Measurements from ENCODE around the gene SARNP. TPM values are rescaled to one million over a fixed set of nuclear protein-coding genes. Genes with fewer than 3 reads are reported as not detected.
A peak's percentile ranks its signal among the peaks of the same experiment; 100 is the strongest.

The SARNP gene
- total and polyA plus RNA-seq, 9 of the 15 experiments (the other 6 are each of a cell fraction or from before 2014, with no cell fraction given) = 70.1 to 400 (median 198) TPM

DNA sequence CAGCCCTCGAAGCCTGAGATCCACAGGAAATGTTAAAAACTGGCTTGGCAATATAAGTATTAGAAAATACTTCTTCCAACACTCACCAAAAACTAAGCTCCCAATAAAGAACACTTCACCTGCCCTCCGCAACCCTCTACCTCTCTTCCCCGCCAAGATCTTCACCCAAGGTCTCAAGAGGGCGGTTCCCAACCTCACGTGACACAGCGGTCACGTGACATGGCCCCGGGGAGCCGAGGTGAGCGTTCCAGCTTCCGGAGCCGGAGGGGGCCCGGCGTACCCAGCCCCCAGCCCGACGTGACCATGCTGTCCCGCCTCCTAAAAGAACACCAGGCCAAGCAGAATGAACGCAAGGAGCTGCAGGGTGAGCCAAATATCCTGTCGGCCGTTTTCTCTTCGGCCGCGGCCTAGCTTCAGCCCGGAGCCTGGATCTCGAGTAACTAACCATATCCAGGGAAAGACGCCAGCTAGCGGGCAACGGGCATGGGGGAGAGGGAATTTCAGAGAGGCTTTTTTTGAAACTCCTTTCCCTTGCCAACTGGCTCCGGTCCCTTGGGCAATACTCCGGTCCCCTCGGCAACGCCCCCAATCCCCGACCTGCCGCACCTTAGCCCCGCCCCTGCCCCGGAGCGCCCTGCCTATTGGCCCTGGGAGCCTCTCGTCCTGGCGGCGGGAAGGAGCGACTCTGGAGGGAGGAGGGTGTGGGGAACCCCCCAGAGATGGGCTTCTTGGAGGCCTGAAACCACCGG is 101.5 kb downstream of the SARNP start, which contains the start of gene BLOC1S1 (continued):
- TF ChIP-seq, protein P1, sequence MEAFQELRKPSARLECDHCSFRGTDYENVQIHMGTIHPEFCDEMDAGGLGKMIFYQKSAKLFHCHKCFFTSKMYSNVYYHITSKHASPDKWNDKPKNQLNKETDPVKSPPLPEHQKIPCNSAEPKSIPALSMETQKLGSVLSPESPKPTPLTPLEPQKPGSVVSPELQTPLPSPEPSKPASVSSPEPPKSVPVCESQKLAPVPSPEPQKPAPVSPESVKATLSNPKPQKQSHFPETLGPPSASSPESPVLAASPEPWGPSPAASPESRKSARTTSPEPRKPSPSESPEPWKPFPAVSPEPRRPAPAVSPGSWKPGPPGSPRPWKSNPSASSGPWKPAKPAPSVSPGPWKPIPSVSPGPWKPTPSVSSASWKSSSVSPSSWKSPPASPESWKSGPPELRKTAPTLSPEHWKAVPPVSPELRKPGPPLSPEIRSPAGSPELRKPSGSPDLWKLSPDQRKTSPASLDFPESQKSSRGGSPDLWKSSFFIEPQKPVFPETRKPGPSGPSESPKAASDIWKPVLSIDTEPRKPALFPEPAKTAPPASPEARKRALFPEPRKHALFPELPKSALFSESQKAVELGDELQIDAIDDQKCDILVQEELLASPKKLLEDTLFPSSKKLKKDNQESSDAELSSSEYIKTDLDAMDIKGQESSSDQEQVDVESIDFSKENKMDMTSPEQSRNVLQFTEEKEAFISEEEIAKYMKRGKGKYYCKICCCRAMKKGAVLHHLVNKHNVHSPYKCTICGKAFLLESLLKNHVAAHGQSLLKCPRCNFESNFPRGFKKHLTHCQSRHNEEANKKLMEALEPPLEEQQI (IDR thresholded peaks at IDR 0.05) = no peak
- TF ChIP-seq, protein P2, sequence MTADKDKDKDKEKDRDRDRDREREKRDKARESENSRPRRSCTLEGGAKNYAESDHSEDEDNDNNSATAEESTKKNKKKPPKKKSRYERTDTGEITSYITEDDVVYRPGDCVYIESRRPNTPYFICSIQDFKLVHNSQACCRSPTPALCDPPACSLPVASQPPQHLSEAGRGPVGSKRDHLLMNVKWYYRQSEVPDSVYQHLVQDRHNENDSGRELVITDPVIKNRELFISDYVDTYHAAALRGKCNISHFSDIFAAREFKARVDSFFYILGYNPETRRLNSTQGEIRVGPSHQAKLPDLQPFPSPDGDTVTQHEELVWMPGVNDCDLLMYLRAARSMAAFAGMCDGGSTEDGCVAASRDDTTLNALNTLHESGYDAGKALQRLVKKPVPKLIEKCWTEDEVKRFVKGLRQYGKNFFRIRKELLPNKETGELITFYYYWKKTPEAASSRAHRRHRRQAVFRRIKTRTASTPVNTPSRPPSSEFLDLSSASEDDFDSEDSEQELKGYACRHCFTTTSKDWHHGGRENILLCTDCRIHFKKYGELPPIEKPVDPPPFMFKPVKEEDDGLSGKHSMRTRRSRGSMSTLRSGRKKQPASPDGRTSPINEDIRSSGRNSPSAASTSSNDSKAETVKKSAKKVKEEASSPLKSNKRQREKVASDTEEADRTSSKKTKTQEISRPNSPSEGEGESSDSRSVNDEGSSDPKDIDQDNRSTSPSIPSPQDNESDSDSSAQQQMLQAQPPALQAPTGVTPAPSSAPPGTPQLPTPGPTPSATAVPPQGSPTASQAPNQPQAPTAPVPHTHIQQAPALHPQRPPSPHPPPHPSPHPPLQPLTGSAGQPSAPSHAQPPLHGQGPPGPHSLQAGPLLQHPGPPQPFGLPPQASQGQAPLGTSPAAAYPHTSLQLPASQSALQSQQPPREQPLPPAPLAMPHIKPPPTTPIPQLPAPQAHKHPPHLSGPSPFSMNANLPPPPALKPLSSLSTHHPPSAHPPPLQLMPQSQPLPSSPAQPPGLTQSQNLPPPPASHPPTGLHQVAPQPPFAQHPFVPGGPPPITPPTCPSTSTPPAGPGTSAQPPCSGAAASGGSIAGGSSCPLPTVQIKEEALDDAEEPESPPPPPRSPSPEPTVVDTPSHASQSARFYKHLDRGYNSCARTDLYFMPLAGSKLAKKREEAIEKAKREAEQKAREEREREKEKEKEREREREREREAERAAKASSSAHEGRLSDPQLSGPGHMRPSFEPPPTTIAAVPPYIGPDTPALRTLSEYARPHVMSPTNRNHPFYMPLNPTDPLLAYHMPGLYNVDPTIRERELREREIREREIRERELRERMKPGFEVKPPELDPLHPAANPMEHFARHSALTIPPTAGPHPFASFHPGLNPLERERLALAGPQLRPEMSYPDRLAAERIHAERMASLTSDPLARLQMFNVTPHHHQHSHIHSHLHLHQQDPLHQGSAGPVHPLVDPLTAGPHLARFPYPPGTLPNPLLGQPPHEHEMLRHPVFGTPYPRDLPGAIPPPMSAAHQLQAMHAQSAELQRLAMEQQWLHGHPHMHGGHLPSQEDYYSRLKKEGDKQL (CRISPR knock-in tag; IDR thresholded peaks at IDR 0.05; ENCODE audit: borderline replicate concordance) = no peak
- no peak for TF ChIP-seq PTRF (tag; IDR thresholded peaks at IDR 0.05)
- peak; percentile 77; the same call in 1 of the 2 replicates for TF ChIP-seq GATAD2A (IDR thresholded peaks at IDR 0.05)
- TF ChIP-seq ZKSCAN8 (CRISPR knock-in tag; IDR thresholded peaks at IDR 0.05) = no peak
- TF ChIP-seq FOXJ2 (tag; IDR thresholded peaks at IDR 0.05) = no peak
- TF ChIP-seq, protein P3, sequence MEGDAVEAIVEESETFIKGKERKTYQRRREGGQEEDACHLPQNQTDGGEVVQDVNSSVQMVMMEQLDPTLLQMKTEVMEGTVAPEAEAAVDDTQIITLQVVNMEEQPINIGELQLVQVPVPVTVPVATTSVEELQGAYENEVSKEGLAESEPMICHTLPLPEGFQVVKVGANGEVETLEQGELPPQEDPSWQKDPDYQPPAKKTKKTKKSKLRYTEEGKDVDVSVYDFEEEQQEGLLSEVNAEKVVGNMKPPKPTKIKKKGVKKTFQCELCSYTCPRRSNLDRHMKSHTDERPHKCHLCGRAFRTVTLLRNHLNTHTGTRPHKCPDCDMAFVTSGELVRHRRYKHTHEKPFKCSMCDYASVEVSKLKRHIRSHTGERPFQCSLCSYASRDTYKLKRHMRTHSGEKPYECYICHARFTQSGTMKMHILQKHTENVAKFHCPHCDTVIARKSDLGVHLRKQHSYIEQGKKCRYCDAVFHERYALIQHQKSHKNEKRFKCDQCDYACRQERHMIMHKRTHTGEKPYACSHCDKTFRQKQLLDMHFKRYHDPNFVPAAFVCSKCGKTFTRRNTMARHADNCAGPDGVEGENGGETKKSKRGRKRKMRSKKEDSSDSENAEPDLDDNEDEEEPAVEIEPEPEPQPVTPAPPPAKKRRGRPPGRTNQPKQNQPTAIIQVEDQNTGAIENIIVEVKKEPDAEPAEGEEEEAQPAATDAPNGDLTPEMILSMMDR (IDR thresholded peaks at IDR 0.05 in 2 of 3, conservative IDR thresholded peaks at IDR 0.05 in 1 of 3; ENCODE audit: insufficient read depth in 2 of 3, low read depth in 1 of 3, low read length in 3 of 3) = no peak; a peak in 1 of 6 replicates
- no peak for TF ChIP-seq EZH2 (IDR thresholded peaks at IDR 0.05; ENCODE audit: borderline replicate concordance, low read depth, low read length)
- TF ChIP-seq ETS2 (tag; IDR thresholded peaks at IDR 0.05; ENCODE audit: borderline replicate concordance, poor library complexity, severe bottlenecking) = no peak
- no peak for TF ChIP-seq CHCHD3 (CRISPR knock-in tag; IDR thresholded peaks at IDR 0.05)
- no peak for TF ChIP-seq ZNF224 (CRISPR knock-in tag; IDR thresholded peaks at IDR 0.05)
- TF ChIP-seq TAF1 (IDR thresholded peaks at IDR 0.05; ENCODE audit: control insufficient read depth, extremely low read depth, insufficient read depth, low read length, severe bottlenecking) = peak; percentile 56
- 0 out of 2 replicates have a peak, but pooled peaks have one; percentile 52 for TF ChIP-seq NR2C2 (CRISPR knock-in tag; IDR thresholded peaks at IDR 0.05)
- TF ChIP-seq NR2C2 (tag; IDR thresholded peaks at IDR 0.05) = peak; percentile 88
- TF ChIP-seq SMAD3 (CRISPR knock-in tag; conservative IDR thresholded peaks at IDR 0.05) = 0 out of 2 replicates have a peak, but pooled peaks have one; percentile 29
- TF ChIP-seq NR4A1 (CRISPR knock-in tag; IDR thresholded peaks at IDR 0.05) = no peak
- TF ChIP-seq NR4A1 (tag; IDR thresholded peaks at IDR 0.05) = no peak
- TF ChIP-seq ZNF143 (CRISPR knock-in tag; IDR thresholded peaks at IDR 0.05) = no peak
- TF ChIP-seq CAMTA2 (CRISPR knock-in tag; conservative IDR thresholded peaks at IDR 0.05) = no peak

Measured in K562 (cell line).